Measurements from ENCODE around the gene FBXO27.

Gene FBXO27

GRCh38 chr19:38985262-38985661 lies 47.1 kb downstream of the FBXO27 start:
- TF ChIP-seq CTCF (IDR thresholded peaks at IDR 0.05; ENCODE audit: low read depth, low read length) = no peak
- no peak overlapping the region for H3K4me3 ChIP-seq (ENCODE audit: low read depth, low read length)

GRCh38 chr19:38980583-38981374 lies 51.6 kb downstream of the FBXO27 start:
- H3K4me3 ChIP-seq (ENCODE audit: low read depth, low read length) = no peak overlapping the region
- TF ChIP-seq CTCF (IDR thresholded peaks at IDR 0.05; ENCODE audit: low read depth, low read length) = no peak

- H3K4me3 ChIP-seq (ENCODE audit: low read depth, low read length) = no peak overlapping the region
- no peak for TF ChIP-seq CTCF (IDR thresholded peaks at IDR 0.05; ENCODE audit: low read depth, low read length)
These were observed 52.5 kb downstream of the FBXO27 start for GRCh38 chr19:38979812-38980211.

- TF ChIP-seq CTCF (IDR thresholded peaks at IDR 0.05; ENCODE audit: low read depth, low read length) = no peak
- H3K4me3 ChIP-seq (ENCODE audit: low read depth, low read length) = no peak overlapping the region
These were observed 54.0 kb downstream of the FBXO27 start for GRCh38 chr19:38978326-38978689.

GRCh38 chr19:38977445-38978325 lies 54.7 kb downstream of the FBXO27 start:
- H3K4me3 ChIP-seq (ENCODE audit: low read depth, low read length) = no peak overlapping the region
- no peak for TF ChIP-seq CTCF (IDR thresholded peaks at IDR 0.05; ENCODE audit: low read depth, low read length)

GRCh38 chr19:38975861-38976271 lies 56.5 kb downstream of the FBXO27 start:
- no peak for TF ChIP-seq CTCF (IDR thresholded peaks at IDR 0.05; ENCODE audit: low read depth, low read length)
- H3K4me3 ChIP-seq (ENCODE audit: low read depth, low read length) = peak overlapping the region; percentile 72
